Measurements from ENCODE around the gene GAL3ST2. TPM values are rescaled to one million over a fixed set of nuclear protein-coding genes. Genes with fewer than 3 reads are reported as not detected.
A peak's percentile ranks its signal among the peaks of the same experiment; 100 is the strongest.

GAL3ST2 gene
- total and polyA plus RNA-seq, 2 of the 8 experiments (the other 6 are each of a cell fraction or from before 2014, with no cell fraction given): not detected

DNA sequence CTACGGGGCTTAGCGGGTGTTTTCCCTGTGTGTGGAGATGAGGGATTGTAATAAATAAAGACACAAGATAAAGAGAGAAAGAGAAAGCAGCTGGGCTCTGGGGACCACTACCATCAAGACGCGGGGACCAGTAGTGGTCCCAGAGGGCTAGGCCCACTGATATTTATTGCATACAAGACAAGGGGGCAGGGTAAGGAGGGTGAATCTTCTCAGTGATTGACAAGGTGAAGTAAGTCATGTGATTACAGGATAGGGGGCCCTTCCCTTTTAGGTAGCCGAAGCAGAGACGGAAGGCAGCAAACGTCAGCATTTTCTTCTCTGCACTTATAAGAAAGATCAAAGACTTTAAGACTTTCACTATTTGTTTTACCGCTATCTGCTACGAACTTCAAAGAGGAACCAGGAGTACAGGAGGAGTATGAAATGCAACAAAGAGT lies 4.5 kb upstream of the GAL3ST2 start:
- no peak overlapping the region for H3K9ac ChIP-seq (replicated peaks in 1 of 4; ENCODE audit: extremely low read depth in 1 of 4, low read depth in 3 of 4, low read length in 3 of 4)
- peaks cover 0 to 14% (median 9%) of the 10 kb centered on the region in 4 experiments; a peak in 5 of 7 replicates for H3K4me1 ChIP-seq (replicated peaks in 1 of 4; ENCODE audit: control insufficient read depth in 3 of 4, insufficient read depth in 4 of 4, low read length in 3 of 4)
- no peak overlapping the region for H2BK120ac ChIP-seq (replicated peaks; ENCODE audit: low read depth, low read length)
- no peak overlapping the region for H3K4me2 ChIP-seq (ENCODE audit: insufficient read depth in 1 of 2, low read depth in 2 of 2, low read length in 2 of 2)
- H2AFZ ChIP-seq (ENCODE audit: low read length): no peak overlapping the region
- no peak overlapping the region for H2BK20ac ChIP-seq (ENCODE audit: low read length)
- no peaks in the 10 kb centered on the region for H3K23me2 ChIP-seq (ENCODE audit: low read depth, low read length)
- no peak overlapping the region for H3K23ac ChIP-seq (ENCODE audit: insufficient read length)
- no peak overlapping the region for H3K4ac ChIP-seq (replicated peaks; ENCODE audit: insufficient read length, low read depth, low read length)
- no peak overlapping the region for H2BK12ac ChIP-seq (ENCODE audit: low read depth, low read length)
- H4K20me1 ChIP-seq (replicated peaks in 1 of 2; ENCODE audit: control insufficient read depth in 1 of 2, insufficient read depth in 2 of 2, low read length in 2 of 2): peaks cover 0 to 2% of the 10 kb centered on the region in 2 experiments
- H2BK15ac ChIP-seq (ENCODE audit: low read length): no peak overlapping the region
- DNase-seq (ENCODE audit: low read depth in 1 of 2, low spot score in 2 of 2) (no peak), FAIRE-seq (no peak)
- POLR2A ChIA-PET (ENCODE audit: partially characterized antibody): interaction anchor here (1.5 to 1.8 kb wide), 2 partner anchors 17 to 71 kb away, joined by 4 to 5 read pairs; partner anchors contain the start of gene ING5
- 94% methylated on average over 9 of the region's 9 CpGs; no CpG with 5 or more reads in 1 of the 2 experiments for WGBS, 2 experiments (ENCODE audit: extremely low coverage in 1 of 2, insufficient coverage in 1 of 2, insufficient read length in 1 of 2, insufficient replicate concordance in 2 of 2, low coverage in 1 of 2, low lambda C conversion rate in 2 of 2, missing lambda C conversion rate in 1 of 2)
- H3K18ac ChIP-seq (ENCODE audit: extremely low read depth, low read length): no peak overlapping the region
- no peak overlapping the region for H3K14ac ChIP-seq (ENCODE audit: insufficient read length)
- H3K9me3 ChIP-seq (ENCODE audit: insufficient read depth in 2 of 2, low read depth in 1 of 2, low read length in 1 of 2): no peaks in the 10 kb centered on the region
- H2BK5ac ChIP-seq (ENCODE audit: low read depth, low read length): no peak overlapping the region
- H3K4me3 ChIP-seq (ENCODE audit: extremely low read depth in 1 of 4, insufficient read depth in 2 of 4, low read depth in 3 of 4, low read length in 4 of 4): no peak overlapping the region
- CTCF ChIA-PET (ENCODE audit: partially characterized antibody): interaction anchor here (0.5 to 1.7 kb wide), 4 partner anchors 8 to 32 kb away, joined by 3 to 5 read pairs (median 4); no protein-coding TSS in a partner anchor
- H4K91ac ChIP-seq (replicated peaks; ENCODE audit: insufficient read length, low read length): no peak overlapping the region
- H4K8ac ChIP-seq (ENCODE audit: extremely low read depth, insufficient read depth, low read length): peak overlapping the region; percentile 80; the same call in 1 of the 2 replicates
- no peak overlapping the region for H3K56ac ChIP-seq (replicated peaks; ENCODE audit: insufficient read length, low read depth, low read length)
- H3K79me1 ChIP-seq (ENCODE audit: low read depth, low read length): no peaks in the 10 kb centered on the region
- no peaks in the 10 kb centered on the region for H3K27me3 ChIP-seq (replicated peaks in 1 of 4; ENCODE audit: control insufficient read depth in 3 of 4, extremely low read depth in 1 of 4, insufficient read depth in 3 of 4, low read length in 3 of 4)
- no peak overlapping the region for H3K27ac ChIP-seq (ENCODE audit: low read depth, low read length)
- H3K36me3 ChIP-seq (ENCODE audit: control insufficient read depth in 2 of 4, insufficient read depth in 4 of 4, low read length in 3 of 4): no peaks in the 10 kb centered on the region
- H4K5ac ChIP-seq (ENCODE audit: insufficient read length, low read depth, low read length): no peak overlapping the region
- no peak overlapping the region for H2AK5ac ChIP-seq (ENCODE audit: low read depth, low read length)
- no peaks in the 10 kb centered on the region for H3K79me2 ChIP-seq (ENCODE audit: control insufficient read depth in 1 of 2, insufficient read depth in 2 of 2, low read length in 2 of 2)
- TF ChIP-seq BACH1 (IDR thresholded peaks at IDR 0.05; ENCODE audit: low read length) (no peak), BRCA1 (IDR thresholded peaks at IDR 0.05; ENCODE audit: low read depth, low read length) (no peak), CHD2 (IDR thresholded peaks at IDR 0.05; ENCODE audit: low read length) (no peak), SIN3A (conservative IDR thresholded peaks at IDR 0.05 in 1 of 2, IDR thresholded peaks at IDR 0.05 in 1 of 2; ENCODE audit: low read depth in 1 of 2, low read length in 2 of 2) (no peak), POLR2AphosphoS5 (IDR thresholded peaks at IDR 0.05; ENCODE audit: low read depth, low read length) (no peak), NANOG (IDR thresholded peaks at IDR 0.05; ENCODE audit: insufficient read depth, low read depth, low read length, poor library complexity, severe bottlenecking) (no peak), RXRA (IDR thresholded peaks at IDR 0.05; ENCODE audit: insufficient read depth, low read depth, low read length) (no peak), SIX5 (IDR thresholded peaks at IDR 0.05; ENCODE audit: low read depth, low read length) (no peak), SP4 (IDR thresholded peaks at IDR 0.05; ENCODE audit: low read length) (no peak), GABPA (IDR thresholded peaks at IDR 0.05; ENCODE audit: borderline replicate concordance, insufficient read depth, low read length) (no peak), EZH2 (IDR thresholded peaks at IDR 0.05; ENCODE audit: low read depth, low read length, severe bottlenecking) (no peak)
- TF ChIP-seq, protein P1, sequence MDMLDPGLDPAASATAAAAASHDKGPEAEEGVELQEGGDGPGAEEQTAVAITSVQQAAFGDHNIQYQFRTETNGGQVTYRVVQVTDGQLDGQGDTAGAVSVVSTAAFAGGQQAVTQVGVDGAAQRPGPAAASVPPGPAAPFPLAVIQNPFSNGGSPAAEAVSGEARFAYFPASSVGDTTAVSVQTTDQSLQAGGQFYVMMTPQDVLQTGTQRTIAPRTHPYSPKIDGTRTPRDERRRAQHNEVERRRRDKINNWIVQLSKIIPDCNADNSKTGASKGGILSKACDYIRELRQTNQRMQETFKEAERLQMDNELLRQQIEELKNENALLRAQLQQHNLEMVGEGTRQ (IDR thresholded peaks at IDR 0.05; ENCODE audit: low read length): no peak

Data from H1 (cell line).